ENCODE measurements around the gene ME1.

ME1 gene

GRCh38 chr6:83273596-83273995 lies 157.3 kb downstream of the ME1 start:
- Histone ChIP-seq H3F3A (ENCODE audit: control insufficient read depth, insufficient read depth) (no peaks in the 10 kb centered on the region), H4K20me1 (ENCODE audit: control insufficient read depth, insufficient read depth, low read depth, low read length) (no peaks in the 10 kb centered on the region), H3K27me3 (ENCODE audit: control insufficient read depth, low read length) (no peaks in the 10 kb centered on the region; the same call in 1 of the 2 replicates), H3K9me2 (replicated peaks; ENCODE audit: control insufficient read depth, low read length) (no peaks in the 10 kb centered on the region), H3K27ac (ENCODE audit: low read depth, low read length) (no peak overlapping the region), H3K4me2 (ENCODE audit: low read length) (no peak overlapping the region), H3K9me3 (ENCODE audit: control insufficient read depth, insufficient read depth, low read length) (no peaks in the 10 kb centered on the region), H3K4me1 (ENCODE audit: control insufficient read depth, low read length) (no peaks in the 10 kb centered on the region), H3K79me2 (ENCODE audit: control insufficient read depth, low read length) (no peaks in the 10 kb centered on the region), H3K4me3 (ENCODE audit: low read length) (no peak overlapping the region), H3K36me3 (ENCODE audit: control insufficient read depth, low read length) (no peaks in the 10 kb centered on the region)
- TF ChIP-seq CTCF (IDR thresholded peaks at IDR 0.05; ENCODE audit: low read depth, low read length, poor library complexity, severe bottlenecking) (no peak), EZH2phosphoT487 (IDR thresholded peaks at IDR 0.05; ENCODE audit: borderline replicate concordance, low read length) (no peak)

GRCh38 chr6:83270971-83271719 lies 159.7 kb downstream of the ME1 start:
- H3K9me2 ChIP-seq (replicated peaks; ENCODE audit: control insufficient read depth, low read length), result no peaks in the 10 kb centered on the region
- H3K4me3 ChIP-seq (ENCODE audit: low read length), result no peak overlapping the region
- no peaks in the 10 kb centered on the region for H3K9me3 ChIP-seq (ENCODE audit: control insufficient read depth, insufficient read depth, low read length)
- no peak overlapping the region for H3K27ac ChIP-seq (ENCODE audit: low read depth, low read length)
- H3F3A ChIP-seq (ENCODE audit: control insufficient read depth, insufficient read depth), result no peaks in the 10 kb centered on the region
- H3K36me3 ChIP-seq (ENCODE audit: control insufficient read depth, low read length), result no peaks in the 10 kb centered on the region
- H3K79me2 ChIP-seq (ENCODE audit: control insufficient read depth, low read length), result no peaks in the 10 kb centered on the region
- H3K4me1 ChIP-seq (ENCODE audit: control insufficient read depth, low read length), result no peaks in the 10 kb centered on the region
- no peaks in the 10 kb centered on the region for H4K20me1 ChIP-seq (ENCODE audit: control insufficient read depth, insufficient read depth, low read depth, low read length)
- no peaks in the 10 kb centered on the region; the same call in 1 of the 2 replicates for H3K27me3 ChIP-seq (ENCODE audit: control insufficient read depth, low read length)
- TF ChIP-seq EZH2phosphoT487 (IDR thresholded peaks at IDR 0.05; ENCODE audit: borderline replicate concordance, low read length) (no peak), CTCF (IDR thresholded peaks at IDR 0.05; ENCODE audit: low read depth, low read length, poor library complexity, severe bottlenecking) (no peak)
- no peak overlapping the region for H3K4me2 ChIP-seq (ENCODE audit: low read length)

- no peaks in the 10 kb centered on the region for H3K9me2 ChIP-seq (replicated peaks; ENCODE audit: control insufficient read depth, low read length)
Measured at GRCh38 chr6:83265384-83265783, 165.5 kb downstream of the ME1 start.

More at GRCh38 chr6:83265384-83265783, 165.5 kb downstream of the ME1 start:
- Histone ChIP-seq H3K4me3 (ENCODE audit: low read length) (no peak overlapping the region), H3K9me3 (ENCODE audit: control insufficient read depth, insufficient read depth, low read length) (no peaks in the 10 kb centered on the region), H3K4me2 (ENCODE audit: low read length) (no peak overlapping the region), H4K20me1 (ENCODE audit: control insufficient read depth, insufficient read depth, low read depth, low read length) (no peaks in the 10 kb centered on the region), H3F3A (ENCODE audit: control insufficient read depth, insufficient read depth) (no peaks in the 10 kb centered on the region), H3K79me2 (ENCODE audit: control insufficient read depth, low read length) (no peaks in the 10 kb centered on the region), H3K27me3 (ENCODE audit: control insufficient read depth, low read length) (no peaks in the 10 kb centered on the region; the same call in 1 of the 2 replicates), H3K4me1 (ENCODE audit: control insufficient read depth, low read length) (no peaks in the 10 kb centered on the region), H3K36me3 (ENCODE audit: control insufficient read depth, low read length) (no peaks in the 10 kb centered on the region), H3K27ac (ENCODE audit: low read depth, low read length) (no peak overlapping the region)
- TF ChIP-seq EZH2phosphoT487 (IDR thresholded peaks at IDR 0.05; ENCODE audit: borderline replicate concordance, low read length), result no peak
- no peak for TF ChIP-seq CTCF (IDR thresholded peaks at IDR 0.05; ENCODE audit: low read depth, low read length, poor library complexity, severe bottlenecking)

Measured in DOHH2 (cell line).